ENCODE results near the gene TERT.

GRCh38 chr5:1302258-1302657 lies 7.4 kb upstream of the TERT start:
- TF ChIP-seq EP300 (IDR thresholded peaks at IDR 0.05) (no peak), POLR2A (IDR thresholded peaks at IDR 0.05) (no peak)
- TF ChIP-seq, protein P1, sequence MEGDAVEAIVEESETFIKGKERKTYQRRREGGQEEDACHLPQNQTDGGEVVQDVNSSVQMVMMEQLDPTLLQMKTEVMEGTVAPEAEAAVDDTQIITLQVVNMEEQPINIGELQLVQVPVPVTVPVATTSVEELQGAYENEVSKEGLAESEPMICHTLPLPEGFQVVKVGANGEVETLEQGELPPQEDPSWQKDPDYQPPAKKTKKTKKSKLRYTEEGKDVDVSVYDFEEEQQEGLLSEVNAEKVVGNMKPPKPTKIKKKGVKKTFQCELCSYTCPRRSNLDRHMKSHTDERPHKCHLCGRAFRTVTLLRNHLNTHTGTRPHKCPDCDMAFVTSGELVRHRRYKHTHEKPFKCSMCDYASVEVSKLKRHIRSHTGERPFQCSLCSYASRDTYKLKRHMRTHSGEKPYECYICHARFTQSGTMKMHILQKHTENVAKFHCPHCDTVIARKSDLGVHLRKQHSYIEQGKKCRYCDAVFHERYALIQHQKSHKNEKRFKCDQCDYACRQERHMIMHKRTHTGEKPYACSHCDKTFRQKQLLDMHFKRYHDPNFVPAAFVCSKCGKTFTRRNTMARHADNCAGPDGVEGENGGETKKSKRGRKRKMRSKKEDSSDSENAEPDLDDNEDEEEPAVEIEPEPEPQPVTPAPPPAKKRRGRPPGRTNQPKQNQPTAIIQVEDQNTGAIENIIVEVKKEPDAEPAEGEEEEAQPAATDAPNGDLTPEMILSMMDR (IDR thresholded peaks at IDR 0.05), result no peak

Data from gastroesophageal sphincter (tissue), 3 donors.